ENCODE measurements around the gene LRP1B.

LRP1B gene

DNA sequence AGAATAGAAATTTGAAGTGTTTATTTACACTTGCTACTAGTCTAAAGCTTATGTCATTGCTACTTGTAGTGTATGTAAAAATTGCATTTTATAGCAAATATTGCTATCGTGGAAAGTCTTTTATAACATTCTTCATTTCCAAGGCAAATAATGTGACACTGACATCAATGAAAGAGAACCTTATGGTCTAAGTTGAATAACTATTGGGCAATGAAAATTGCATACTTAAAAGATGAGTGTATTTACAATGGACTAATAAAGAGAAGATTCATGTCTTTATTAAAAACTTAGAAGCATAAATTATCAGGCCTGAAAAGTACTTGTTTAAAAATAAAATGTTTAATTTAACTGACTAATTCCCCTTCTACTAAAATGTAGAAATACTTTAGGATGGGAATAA is 82.2 kb downstream of the LRP1B start:
- H3K4me3 ChIP-seq (ENCODE audit: low read depth, low read length) = no peak overlapping the region
- DNase-seq (ENCODE audit: low read depth) = no peak

DNA sequence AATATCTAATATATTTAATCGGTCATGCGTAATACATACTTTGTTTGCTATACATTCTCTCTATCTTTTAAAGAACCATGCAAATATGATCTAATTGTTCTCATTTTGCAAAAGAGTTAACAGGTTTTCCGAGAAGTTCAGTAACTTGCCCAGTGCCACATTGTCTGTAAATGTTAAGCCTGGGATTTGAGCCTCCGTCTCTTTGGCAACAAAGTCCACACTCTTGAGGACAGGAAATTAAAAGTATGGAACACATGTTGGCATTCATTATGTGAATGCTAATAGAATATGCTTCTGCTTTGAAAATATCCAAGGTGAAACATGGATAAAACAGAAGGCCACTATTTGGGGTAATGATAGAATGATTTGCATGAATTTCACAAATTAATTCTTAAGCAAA is 85.2 kb downstream of the LRP1B start:
- no peak for DNase-seq (ENCODE audit: low read depth)
- no peak overlapping the region for H3K4me3 ChIP-seq (ENCODE audit: low read depth, low read length)

DNA sequence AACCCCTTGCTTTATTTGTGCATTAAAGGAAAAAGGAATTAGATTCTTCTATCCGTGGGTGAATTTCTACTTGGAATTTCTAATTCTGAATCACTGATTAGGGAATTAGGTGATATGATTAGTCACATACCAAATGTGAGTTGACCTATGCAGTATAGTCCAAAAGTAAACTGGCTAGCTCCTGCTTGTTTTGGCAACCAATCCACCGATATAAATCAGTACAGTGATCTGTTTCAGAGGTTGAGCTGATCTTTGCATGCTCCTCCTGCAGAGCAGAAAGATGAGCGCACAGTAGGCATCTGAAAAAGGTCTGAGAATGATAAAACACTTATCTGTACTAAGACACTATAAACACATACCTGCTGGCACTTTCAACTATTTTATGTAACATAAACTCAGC is 86.6 kb downstream of the LRP1B start:
- no peak overlapping the region for H3K4me3 ChIP-seq (ENCODE audit: low read depth, low read length)
- no peak for DNase-seq (ENCODE audit: low read depth)

DNA sequence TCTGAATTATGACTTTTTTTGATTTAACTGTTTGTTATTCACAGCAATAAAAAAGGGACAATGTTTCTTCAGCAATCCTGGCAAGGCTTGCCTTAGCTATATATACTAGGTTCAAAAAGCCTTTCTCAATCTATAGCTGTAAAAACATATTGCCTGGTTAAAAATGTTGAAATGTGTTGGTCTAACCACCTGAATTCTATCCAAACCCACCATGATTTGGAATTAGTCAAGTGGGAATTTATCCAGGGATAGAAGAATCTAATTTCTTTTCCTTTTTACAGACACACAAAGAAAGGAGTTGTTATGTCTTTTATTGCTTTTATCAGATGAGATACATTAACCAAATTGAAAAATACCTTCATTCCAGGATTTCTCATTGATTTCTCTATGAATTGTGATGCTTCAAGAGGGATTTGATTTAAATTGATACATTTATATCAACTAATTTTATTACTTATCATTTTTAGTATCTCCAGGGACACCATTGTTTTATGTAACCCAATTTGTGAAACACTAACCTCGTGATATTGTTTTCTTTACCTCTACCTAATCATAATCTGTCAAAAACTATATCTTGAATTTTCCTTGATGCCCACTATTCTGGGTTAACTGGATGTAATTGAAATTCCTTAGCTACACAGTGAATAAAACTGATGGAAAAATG is 88.1 kb downstream of the LRP1B start:
- no peak overlapping the region for H3K4me3 ChIP-seq (ENCODE audit: low read depth, low read length)
- DNase-seq (ENCODE audit: low read depth) = no peak

DNA sequence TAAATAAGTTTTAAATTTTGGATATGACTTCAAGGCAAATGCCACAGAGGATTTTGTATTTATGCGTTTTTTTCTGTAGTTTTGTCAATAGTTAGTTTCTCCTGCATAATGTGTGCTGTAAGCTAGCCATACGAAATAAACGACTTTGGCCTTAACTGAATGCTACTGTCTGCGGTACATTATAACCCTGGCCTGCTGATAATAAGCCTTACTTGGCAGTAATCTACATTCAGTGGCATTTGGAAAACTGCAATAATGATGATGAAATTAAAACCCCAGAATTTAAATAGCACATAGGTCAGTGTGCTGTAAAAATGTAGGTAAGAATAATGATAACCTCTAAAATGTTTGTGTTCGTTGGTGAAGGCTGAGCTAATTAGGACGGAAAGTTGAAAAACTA is 88.8 kb downstream of the LRP1B start:
- no peak for DNase-seq (ENCODE audit: low read depth)
- H3K4me3 ChIP-seq (ENCODE audit: low read depth, low read length) = no peak overlapping the region

DNA sequence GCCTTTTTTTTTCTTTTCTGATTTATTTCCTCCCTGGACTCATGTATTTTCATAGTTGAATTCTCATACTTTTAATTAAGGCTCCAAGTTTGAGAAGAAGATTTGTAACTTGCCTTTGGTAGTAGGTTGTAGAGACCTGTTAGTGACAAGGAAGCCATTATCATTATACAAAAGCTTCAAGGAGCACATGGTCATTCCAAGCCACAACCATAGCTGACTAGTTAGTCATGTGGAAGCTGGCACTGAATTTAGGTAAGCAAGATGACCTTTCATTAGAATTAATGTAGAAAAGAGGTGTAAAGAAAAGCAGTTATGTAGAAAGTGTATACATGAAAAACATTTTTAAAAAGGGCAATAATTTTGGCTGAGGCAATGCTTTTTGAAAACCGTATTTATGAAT is 89.7 kb downstream of the LRP1B start:
- no peak for DNase-seq (ENCODE audit: low read depth)
- no peak overlapping the region for H3K4me3 ChIP-seq (ENCODE audit: low read depth, low read length)

DNA sequence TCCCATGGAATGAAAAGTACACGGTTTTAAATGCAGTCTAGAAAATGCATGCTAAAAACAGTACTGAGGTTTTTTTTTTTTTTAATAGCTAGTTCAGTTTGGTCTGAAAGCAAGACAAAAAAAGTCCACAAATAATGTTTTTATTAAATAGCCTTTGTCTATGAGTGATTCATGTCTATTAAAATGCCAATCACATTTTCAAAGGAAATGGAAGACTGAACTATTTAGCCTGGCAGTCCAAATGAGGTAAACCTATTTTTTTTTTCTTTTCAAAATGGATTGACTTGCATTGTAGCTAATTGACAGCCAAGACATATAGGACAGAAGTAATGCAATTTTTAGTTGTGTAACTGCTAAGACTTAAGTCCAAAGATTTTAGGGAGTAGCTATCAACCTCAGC is 90.3 kb downstream of the LRP1B start:
- H3K4me3 ChIP-seq (ENCODE audit: low read depth, low read length) = no peak overlapping the region
- DNase-seq (ENCODE audit: low read depth) = no peak

DNA sequence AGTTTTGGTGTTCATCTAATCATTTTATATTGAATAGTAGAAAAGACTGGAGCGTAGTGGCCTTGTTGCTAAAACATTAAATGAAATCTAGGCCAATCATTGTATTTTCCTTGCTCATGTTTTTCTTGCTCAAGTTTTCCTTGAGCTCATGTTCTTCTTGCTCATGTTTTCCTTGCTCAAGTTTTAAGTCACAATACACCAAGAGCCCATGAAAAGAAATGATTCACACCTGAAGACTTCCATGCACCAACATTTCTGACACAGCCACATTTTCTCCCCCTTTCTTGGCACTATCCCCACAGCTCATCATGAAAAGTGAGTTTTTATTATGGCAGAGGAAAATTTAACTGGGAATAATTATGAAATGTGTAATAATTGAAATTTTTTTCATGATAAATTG is 92.0 kb downstream of the LRP1B start:
- DNase-seq (ENCODE audit: low read depth) = no peak
- no peak overlapping the region for H3K4me3 ChIP-seq (ENCODE audit: low read depth, low read length)

DNA sequence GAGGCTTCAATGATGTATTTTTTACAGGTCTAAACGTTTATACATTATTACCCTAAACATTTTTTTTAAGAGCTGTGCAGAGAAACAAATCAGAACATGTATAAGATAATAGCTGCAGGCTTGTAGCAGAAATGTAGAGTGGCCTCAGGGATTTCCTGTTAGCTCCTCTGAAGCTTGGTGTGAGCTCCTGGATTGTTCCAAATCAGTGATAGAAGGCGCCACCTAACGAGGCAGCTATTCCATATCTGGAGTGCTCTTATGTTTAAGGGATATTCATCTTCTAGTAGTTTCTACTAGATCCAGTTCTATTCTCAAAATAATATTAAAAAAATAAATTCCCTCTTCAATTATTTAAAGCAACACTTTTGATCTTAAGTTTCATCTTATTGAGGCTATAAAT is 93.1 kb downstream of the LRP1B start:
- no peak overlapping the region for H3K4me3 ChIP-seq (ENCODE audit: low read depth, low read length)
- no peak for DNase-seq (ENCODE audit: low read depth)

DNA sequence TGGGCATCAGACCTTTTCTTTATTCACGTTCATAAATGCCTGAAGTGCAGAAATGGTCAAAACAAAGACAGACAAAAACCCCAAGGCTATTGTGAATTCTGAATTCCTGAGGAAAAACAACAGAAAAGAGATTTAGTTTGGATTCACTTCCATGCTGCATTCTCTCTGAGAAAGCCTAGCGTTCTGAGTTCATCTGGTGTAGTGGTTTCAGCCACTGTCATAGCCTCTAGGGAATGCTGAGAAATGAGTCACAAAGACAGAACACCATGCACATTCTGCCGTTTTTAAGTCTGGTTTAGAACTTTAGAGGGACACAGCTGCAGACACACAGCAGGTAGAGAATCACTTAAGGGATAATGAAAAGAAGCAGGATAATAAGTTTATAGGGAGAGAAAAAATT is 93.8 kb downstream of the LRP1B start:
- no peak overlapping the region for H3K4me3 ChIP-seq (ENCODE audit: low read depth, low read length)
- no peak for DNase-seq (ENCODE audit: low read depth)

DNA sequence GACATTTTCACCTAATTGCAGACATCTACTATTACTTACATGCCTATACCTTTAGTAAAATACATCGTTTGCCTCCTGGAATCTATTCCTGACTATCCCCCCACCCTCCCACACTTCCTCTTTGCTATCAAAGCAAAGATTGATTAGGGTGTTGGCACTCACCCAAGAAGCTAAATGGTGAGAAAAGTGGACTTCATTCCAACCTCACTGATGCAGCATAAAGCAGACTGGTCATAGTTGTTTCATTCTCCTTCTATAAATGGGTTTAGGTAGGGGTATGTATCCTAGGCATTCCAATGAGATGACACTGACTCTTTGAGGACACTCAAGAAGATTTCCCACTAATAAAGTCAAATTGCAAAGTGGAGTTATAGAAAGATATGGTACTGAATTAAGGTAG is 97.4 kb downstream of the LRP1B start:
- peak; percentile 6 for DNase-seq (ENCODE audit: low read depth)
- H3K4me3 ChIP-seq (ENCODE audit: low read depth, low read length) = no peak overlapping the region

DNA sequence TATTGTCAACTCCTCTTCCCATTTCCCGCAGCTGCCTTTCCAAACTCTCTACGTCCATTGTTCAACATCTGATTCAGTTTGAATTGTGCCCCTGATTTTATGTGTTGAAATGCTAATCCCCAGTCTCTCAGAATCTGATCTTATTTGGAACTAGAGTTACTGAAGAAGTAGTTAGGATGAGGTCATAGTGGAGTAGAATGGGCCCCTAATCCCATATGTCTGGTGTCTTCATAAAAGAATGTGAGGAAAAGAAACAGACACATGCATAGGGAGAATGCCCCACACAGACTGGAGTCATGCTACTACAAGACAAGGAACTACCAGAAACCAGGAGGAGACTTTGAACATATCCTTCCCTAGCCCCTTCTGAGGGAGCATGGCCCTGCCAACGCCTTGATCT is 99.2 kb downstream of the LRP1B start:
- H3K4me3 ChIP-seq (ENCODE audit: low read depth, low read length) = no peak overlapping the region
- DNase-seq (ENCODE audit: low read depth) = no peak

DNA sequence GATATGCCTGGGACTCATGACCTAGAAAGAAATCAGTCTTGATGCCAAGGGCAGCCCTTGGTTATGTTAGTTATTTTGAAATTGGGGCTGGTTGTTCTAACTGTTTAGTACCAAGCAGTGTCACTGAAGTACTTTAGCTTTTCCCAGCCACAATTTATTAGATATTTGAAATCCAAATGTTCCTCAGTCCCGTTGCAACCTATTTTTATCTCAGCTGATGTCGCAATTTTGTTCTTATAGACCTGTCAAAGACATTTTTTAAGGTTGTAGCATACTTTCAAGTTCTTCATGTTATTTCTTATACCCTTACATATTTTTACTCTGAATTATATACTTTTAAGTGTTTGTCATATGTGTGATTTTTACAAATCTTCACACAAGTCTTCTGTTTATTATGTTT is 100.1 kb downstream of the LRP1B start:
- no peak overlapping the region for H3K4me3 ChIP-seq (ENCODE audit: low read depth, low read length)
- no peak for DNase-seq (ENCODE audit: low read depth)

DNA sequence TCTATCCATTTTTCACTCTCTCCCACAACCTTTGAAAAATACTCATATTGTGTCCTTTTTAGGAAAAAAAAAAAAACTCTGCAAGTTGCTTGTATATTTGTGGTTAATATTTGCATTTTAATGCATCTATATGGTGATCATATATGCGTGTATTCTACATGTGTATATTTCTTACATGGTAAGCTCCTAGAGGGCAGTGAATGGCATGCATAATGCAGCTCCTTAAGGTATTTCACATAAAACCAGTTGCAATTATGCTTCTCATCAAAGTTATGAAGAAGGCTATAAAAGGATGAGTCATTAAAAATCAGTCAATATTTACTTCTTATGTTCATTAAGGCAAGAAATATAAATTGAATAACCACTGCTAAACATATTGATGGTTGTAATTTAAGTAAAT is 100.8 kb downstream of the LRP1B start:
- no peak for DNase-seq (ENCODE audit: low read depth)
- H3K4me3 ChIP-seq (ENCODE audit: low read depth, low read length) = no peak overlapping the region

DNA sequence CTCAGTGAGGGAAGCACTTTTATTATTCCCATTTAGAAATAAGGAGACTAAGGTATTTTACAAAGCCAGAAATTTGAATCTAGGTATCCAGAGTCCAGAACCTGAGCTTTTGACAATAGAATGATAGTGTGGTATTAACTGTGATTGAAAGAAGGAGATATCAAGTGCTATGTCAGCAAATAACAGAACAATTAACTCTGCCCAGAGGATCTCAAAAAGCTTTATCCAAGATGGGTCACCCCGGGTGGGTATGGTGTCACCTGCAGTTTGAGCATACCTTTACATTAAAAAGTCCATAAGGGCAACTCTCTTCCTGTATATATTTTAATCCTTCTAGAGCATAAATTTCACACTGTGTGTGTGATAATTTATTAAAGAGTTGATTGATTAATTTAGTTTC is 105.4 kb downstream of the LRP1B start:
- no peak overlapping the region for H3K4me3 ChIP-seq (ENCODE audit: low read depth, low read length)
- DNase-seq (ENCODE audit: low read depth) = no peak

DNA sequence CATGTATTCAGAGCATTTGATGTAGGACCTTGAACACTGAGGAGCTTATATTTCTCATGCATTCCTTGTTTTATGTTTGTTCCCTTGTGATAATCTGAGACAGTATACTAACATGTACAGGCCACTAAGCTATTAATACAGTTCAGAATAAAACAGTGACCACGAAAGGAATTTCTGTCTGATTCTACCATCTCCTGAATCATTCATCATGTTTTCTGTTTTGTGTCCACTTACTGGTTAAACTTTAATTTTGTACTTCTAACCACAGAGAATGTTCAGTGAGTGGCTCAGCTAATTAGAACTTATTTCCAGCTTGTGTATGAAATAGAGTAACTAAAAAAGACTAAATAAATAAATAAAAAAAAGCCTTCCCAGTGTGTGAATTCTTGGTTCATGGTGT is 110.4 kb downstream of the LRP1B start:
- DNase-seq (ENCODE audit: low read depth) = no peak

DNA sequence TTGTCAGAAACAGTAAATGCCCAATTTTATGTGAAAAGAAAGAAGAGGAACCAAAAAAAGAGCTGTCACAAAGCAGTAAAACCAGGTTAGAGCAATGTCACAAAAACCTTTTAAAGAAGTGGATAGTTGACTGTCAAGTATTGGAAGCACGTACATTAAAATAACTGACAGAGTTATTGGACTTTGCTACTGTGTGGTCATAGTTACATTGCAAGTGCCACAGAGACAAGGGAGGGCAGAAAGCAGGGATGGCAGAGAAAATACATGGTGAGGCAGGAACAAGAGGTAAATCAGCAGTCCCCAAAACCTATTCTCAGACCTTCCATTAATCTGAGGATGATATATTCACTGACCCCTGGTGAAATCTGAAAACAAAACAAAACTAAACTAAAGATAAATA is 116.3 kb downstream of the LRP1B start:
- H3K4me3 ChIP-seq (ENCODE audit: low read depth, low read length) = no peak overlapping the region

More for the DNA sequence above, 110.4 kb downstream of the LRP1B start:
- H3K4me3 ChIP-seq (ENCODE audit: low read depth, low read length) = no peak overlapping the region

DNA sequence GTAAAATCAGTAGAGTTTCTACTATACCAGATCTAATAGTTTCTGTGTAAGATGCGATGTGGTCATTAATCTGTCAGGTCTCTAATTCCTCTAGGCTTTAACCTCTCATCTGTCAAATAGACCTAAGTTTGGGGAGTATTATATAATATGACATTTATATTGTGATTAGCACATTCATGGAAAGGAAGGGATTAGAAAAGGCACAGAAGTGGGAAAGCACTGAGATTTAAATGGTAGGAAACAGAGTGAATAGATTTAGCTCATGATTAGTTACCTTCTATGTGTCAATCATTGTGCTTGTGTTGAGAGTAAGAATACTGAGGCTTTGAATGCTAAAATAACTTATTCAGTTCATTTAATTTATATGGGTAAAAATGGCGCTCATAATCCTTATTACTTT is 118.0 kb downstream of the LRP1B start:
- no peak overlapping the region for H3K4me3 ChIP-seq (ENCODE audit: low read depth, low read length)

More for the DNA sequence above, 116.3 kb downstream of the LRP1B start:
- DNase-seq (ENCODE audit: low read depth) = no peak

DNA sequence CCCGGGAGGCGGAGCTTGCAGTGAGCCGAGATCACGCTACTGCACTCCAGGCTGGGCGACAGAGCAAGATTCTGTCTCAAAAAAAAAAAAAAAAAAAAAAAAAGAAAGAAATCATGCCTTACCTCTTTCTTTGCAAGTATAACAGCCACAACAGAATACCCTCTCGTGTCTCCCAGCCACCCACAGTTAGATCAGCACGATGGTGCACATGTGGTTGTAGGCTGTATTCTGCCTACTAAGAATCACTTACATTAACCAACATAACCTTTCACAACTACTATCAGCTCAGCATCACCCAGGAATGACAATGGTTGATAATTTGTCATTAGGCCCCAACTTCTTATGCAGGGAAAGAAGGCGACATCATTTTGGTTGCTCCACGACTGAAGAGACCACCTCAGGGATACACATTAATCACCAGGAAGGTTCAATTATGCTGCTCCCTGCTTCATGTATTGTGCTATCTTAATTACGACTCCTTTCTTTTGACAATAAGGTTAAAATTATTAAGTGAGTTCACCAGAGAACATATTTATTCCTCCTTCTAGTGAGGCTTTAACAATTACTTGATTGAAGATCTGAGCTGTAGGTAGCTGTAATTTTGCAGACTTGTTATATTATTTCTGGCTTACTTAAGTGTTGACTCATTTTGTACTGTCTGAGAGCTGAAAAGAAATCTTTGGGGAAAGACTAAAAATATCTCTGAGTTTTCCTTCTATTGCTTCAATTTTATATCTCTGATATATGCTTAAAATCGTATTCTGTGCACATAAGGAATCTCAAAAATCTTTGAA is 120.1 kb downstream of the LRP1B start:
- no peak overlapping the region for H3K4me3 ChIP-seq (ENCODE audit: low read depth, low read length)
- no peak for DNase-seq (ENCODE audit: low read depth)

More for the DNA sequence above, 118.0 kb downstream of the LRP1B start:
- DNase-seq (ENCODE audit: low read depth) = no peak

DNA sequence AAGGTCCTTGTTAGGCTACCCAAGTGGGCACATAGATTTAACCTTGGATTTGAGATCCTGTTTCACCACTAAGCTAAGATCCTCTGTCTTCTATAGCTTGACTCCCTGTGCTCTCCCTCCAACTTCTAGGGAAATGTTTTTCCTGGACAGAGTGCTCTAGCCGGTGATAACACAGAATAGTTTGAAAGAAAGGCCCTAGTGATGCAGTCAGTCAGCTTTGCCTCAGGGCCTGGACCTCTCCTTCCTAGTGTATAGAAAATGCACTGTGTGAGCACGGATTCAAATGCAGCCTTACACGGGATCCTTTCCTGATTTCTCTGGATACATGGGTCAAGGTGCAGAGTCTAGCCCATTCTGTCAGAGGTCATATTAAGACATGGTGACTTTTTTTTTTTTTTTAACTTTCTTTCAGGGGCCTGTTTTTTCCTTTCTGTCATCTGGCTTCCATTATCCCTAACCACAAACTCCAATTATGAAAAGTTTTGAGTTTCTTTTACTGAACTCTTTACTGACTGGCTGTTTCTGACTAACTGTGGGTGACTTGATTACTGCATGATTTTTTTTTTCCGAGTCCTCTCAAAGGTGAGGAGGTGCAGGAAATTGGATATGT is 122.6 kb downstream of the LRP1B start:
- H3K4me3 ChIP-seq (ENCODE audit: low read depth, low read length) = no peak overlapping the region
- no peak for DNase-seq (ENCODE audit: low read depth)

DNA sequence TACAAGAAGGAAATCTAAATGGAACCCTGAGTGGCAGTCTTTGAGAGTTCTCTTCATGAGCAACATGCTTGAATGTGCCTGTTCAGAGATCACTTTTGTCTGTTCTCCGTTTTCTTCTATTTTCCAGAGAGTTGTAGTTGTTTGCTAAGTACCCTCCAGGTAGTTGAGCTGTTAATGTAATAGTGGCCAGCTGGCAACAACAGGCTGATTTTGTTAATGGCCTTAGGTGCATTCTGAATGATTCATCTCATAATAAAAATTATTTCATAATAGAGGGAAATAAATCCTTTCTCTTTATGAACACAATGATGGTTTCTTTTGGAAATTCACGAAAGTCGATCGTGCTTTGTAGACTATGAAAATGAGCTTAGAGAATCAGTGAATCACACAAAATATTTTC is 136.8 kb downstream of the LRP1B start:
- H3K4me3 ChIP-seq (ENCODE audit: low read depth, low read length) = no peak overlapping the region
- no peak for DNase-seq (ENCODE audit: low read depth)
